Breast epithelium (tissue), 4 donors: Measurements from ENCODE around the gene BCL7C. TPM values are rescaled to one million over a fixed set of nuclear protein-coding genes. Genes with fewer than 3 reads are reported as not detected.

Experiments used
- DNase-seq, 2 donors: peaks; one replicate each; pipeline ENCODE4 v3.0.0-alpha.2; 2019; ENCODE audit warnings: low spot score in 2 of 2
- H3K27ac ChIP-seq, 2 donors: fragments of 200-600 bp; sonication (generic) in 1 of 2; one replicate each; pipeline ENCODE4 v1.5.1; 2016 to 2019; ENCODE audit warnings: mild to moderate bottlenecking in 1 of 2
- H3K27me3 ChIP-seq, 2 donors: fragments of 200-600 bp; sonication (generic) in 1 of 2; one replicate each; pipeline versions ENCODE4 v1.5.1 to v1.6.0; 2017 to 2019; ENCODE audit warnings: control low read depth in 1 of 2, mild to moderate bottlenecking in 1 of 2
- H3K36me3 ChIP-seq: fragments of 200-600 bp; one replicate; pipeline ENCODE4 v1.5.1; 2019
- H3K4me1 ChIP-seq, 2 donors: fragments of 200-600 bp; sonication (generic); one replicate each; pipeline ENCODE4 v1.5.1; 2016 to 2019; ENCODE audit warnings: control low read depth in 1 of 2
- H3K4me3 ChIP-seq, 3 donors: fragments of 200-600 bp; sonication (generic); 1 replicate in 2 of 3; 2 replicates in 1 of 3; pipeline ENCODE4 v1.5.1; 2016 to 2019; ENCODE audit warnings: mild to moderate bottlenecking in 3 of 3, moderate library complexity in 2 of 3
- H3K9me3 ChIP-seq, 2 donors: fragments of 200-600 bp; sonication (generic) in 1 of 2; one replicate each; pipeline ENCODE4 v1.5.1; 2016 to 2019; ENCODE audit warnings: control low read depth in 1 of 2
- CTCF ChIP-seq, 3 donors: fragments of 450-650 bp; IDR thresholded peaks; one replicate each; pipeline ENCODE4 v1.5.1; 2016 to 2017; ENCODE audit warnings: antibody characterized with exemption in 3 of 3, mild to moderate bottlenecking in 3 of 3, moderate library complexity in 3 of 3
- POLR2A ChIP-seq: fragments of 450-650 bp; IDR thresholded peaks from one replicate; pipeline ENCODE4 v1.6.1; 2016; ENCODE audit warnings: antibody characterized with exemption, mild to moderate bottlenecking, moderate library complexity
- POLR2AphosphoS5 ChIP-seq, 3 donors: sonication (generic); formaldehyde crosslinking; IDR thresholded peaks; one replicate each; pipeline ENCODE4 v1.6.1; 2017; ENCODE audit warnings: antibody characterized with exemption in 3 of 3
- intact Hi-C: fragments of 100-400 bp; cut with DNase I; formaldehyde crosslinking; loops from one replicate; pipeline ENCODE4 v1.15.1; 2023; ENCODE audit warnings: low total_unique reads
- total RNA-seq, 3 donors: library from RNA; depleted of rRNA; stranded (reverse); fragments of >200 nt; gene quantifications; one replicate each; pipeline ENCODE4 v1.1.0, GENCODE V29; 2016

BCL7C gene
- total RNA-seq, 3 donors from 2014 or later = 29.4 to 47.2 (median 36.2) TPM

- H3K4me3 ChIP-seq = peak overlapping the region; percentile 65 to 85 (median 67)
- intact Hi-C loops = no loop called here
Measured at GRCh38 chr16:30924913-30925631, 31.2 kb upstream of the BCL7C start.

GRCh38 chr16:30924076-30924912 is 30.4 kb upstream of the BCL7C start:
- DNase-seq = no peak
- TF ChIP-seq CTCF (IDR thresholded peaks at IDR 0.05) (no peak), POLR2AphosphoS5 (IDR thresholded peaks at IDR 0.05) (no peak), POLR2A (no peak)
- intact Hi-C loops = no loop called here
- no peaks in the 10 kb centered on the region for H3K36me3 ChIP-seq
- H3K4me1 ChIP-seq = peaks cover 0 to 7% of the 10 kb centered on the region in 2 donors
- no peaks in the 10 kb centered on the region for H3K27me3 ChIP-seq
- no peaks in the 10 kb centered on the region for H3K9me3 ChIP-seq
- peak overlapping the region; percentile 94 to 97 for H3K27ac ChIP-seq
- peak overlapping the region; percentile 65 to 85 (median 67) for H3K4me3 ChIP-seq

More at GRCh38 chr16:30924913-30925631, 31.2 kb upstream of the BCL7C start:
- peaks cover 0 to 7% of the 10 kb centered on the region in 2 donors for H3K4me1 ChIP-seq
- no peaks in the 10 kb centered on the region for H3K36me3 ChIP-seq
- TF ChIP-seq POLR2AphosphoS5 (IDR thresholded peaks at IDR 0.05) = no peak
- TF ChIP-seq CTCF (IDR thresholded peaks at IDR 0.05) = no peak
- no peak for TF ChIP-seq POLR2A
- no peak for DNase-seq
- H3K27ac ChIP-seq = peak overlapping the region; percentile 94 to 97
- H3K27me3 ChIP-seq = no peaks in the 10 kb centered on the region
- no peaks in the 10 kb centered on the region for H3K9me3 ChIP-seq

- intact Hi-C loops = no loop called here
- Histone ChIP-seq H3K9me3 (no peaks in the 10 kb centered on the region), H3K27ac (peak within 1 kb of the TSS; percentile 94 to 97), H3K36me3 (no peaks in the 10 kb centered on the region), H3K27me3 (no peaks in the 10 kb centered on the region), H3K4me1 (peaks cover 0 to 7% of the 10 kb centered on the region in 2 donors), H3K4me3 (peak within 1 kb of the TSS; percentile 65 to 85 (median 67))
- DNase-seq = no peak
- TF ChIP-seq POLR2AphosphoS5 (IDR thresholded peaks at IDR 0.05) (no peak), POLR2A (no peak), CTCF (IDR thresholded peaks at IDR 0.05) (no peak)
Measured at GRCh38 chr16:30923554-30924075, 29.7 kb upstream of the BCL7C start, which contains the start of gene FBXL19. Gene FBXL19, plus strand, starts transcription at chr16:30923572. Its CDS starts 2,183 bp downstream, at chr16:30925755.

- no peaks in the 10 kb centered on the region for H3K36me3 ChIP-seq
- no peaks in the 10 kb centered on the region for H3K27me3 ChIP-seq
- intact Hi-C loops = no loop called here
- H3K4me1 ChIP-seq = peaks cover 0 to 7% of the 10 kb centered on the region in 2 donors
- TF ChIP-seq CTCF (IDR thresholded peaks at IDR 0.05) (no peak), POLR2A (peak; percentile 10), POLR2AphosphoS5 (IDR thresholded peaks at IDR 0.05) (peak; percentile 88 to 96 (median 96))
- peak overlapping the region; percentile 65 to 85 (median 67) for H3K4me3 ChIP-seq
- peak; percentile 99 to 100 for DNase-seq
- peak overlapping the region; percentile 94 to 97 for H3K27ac ChIP-seq
- H3K9me3 ChIP-seq = no peaks in the 10 kb centered on the region
Measured at GRCh38 chr16:30922960-30923535, 29.2 kb upstream of the BCL7C start.
